Endothelial cell (in vitro differentiated cells): Measurements from ENCODE around the gene PCDH19. TPM values are rescaled to one million over a fixed set of nuclear protein-coding genes. Genes with fewer than 3 reads are reported as not detected.

Experiments
- DNase-seq: peaks from one replicate; pipeline ENCODE4 v3.0.0; 2021; ENCODE audit warnings: low spot score
- H3K27ac Mint-ChIP-seq: one replicate; pipeline ENCODE4 v1.8.0; 2021; ENCODE audit warnings: mixed read lengths, inconsistent platforms; ENCODE audit not compliant: unreplicated experiment
- H3K27me3 Mint-ChIP-seq: one replicate; pipeline ENCODE4 v1.8.0; 2021; ENCODE audit warnings: mild to moderate bottlenecking, moderate library complexity, mixed read lengths, inconsistent platforms; ENCODE audit not compliant: unreplicated experiment
- H3K36me3 Mint-ChIP-seq: one replicate; pipeline ENCODE4 v1.8.0; 2021; ENCODE audit warnings: mild to moderate bottlenecking, low read depth, mixed read lengths, inconsistent platforms; ENCODE audit not compliant: unreplicated experiment
- H3K4me1 Mint-ChIP-seq: one replicate; pipeline ENCODE4 v1.8.0; 2021; ENCODE audit warnings: mild to moderate bottlenecking, mixed read lengths, inconsistent platforms; ENCODE audit not compliant: unreplicated experiment
- H3K4me3 Mint-ChIP-seq: one replicate; pipeline ENCODE4 v1.8.0; 2021; ENCODE audit warnings: mild to moderate bottlenecking, mixed read lengths, inconsistent platforms; ENCODE audit not compliant: unreplicated experiment
- H3K9me3 Mint-ChIP-seq: one replicate; pipeline ENCODE4 v1.8.0; 2021; ENCODE audit warnings: mixed read lengths, inconsistent platforms; ENCODE audit not compliant: unreplicated experiment
- total RNA-seq: library from RNA; stranded (reverse); fragmentation: NEBNext Ultra II Directional; extraction: Animal tissue kit (Norgen Biotek cat#: 25700); gene quantifications from one replicate; pipeline ENCODE4 v1.2.1, GENCODE V29; 2021; ENCODE audit not compliant: unreplicated experiment
- TF ChIP-seq, protein P1 (sequence below): fragments of 200-600 bp; sonication (generic); IDR thresholded peaks from one replicate; pipeline ENCODE4 v1.5.0; 2021; ENCODE audit warnings: antibody characterized with exemption; ENCODE audit not compliant: unreplicated experiment

Gene PCDH19
- total RNA-seq, 1 donor from 2014 or later = 34.9 TPM

DNA sequence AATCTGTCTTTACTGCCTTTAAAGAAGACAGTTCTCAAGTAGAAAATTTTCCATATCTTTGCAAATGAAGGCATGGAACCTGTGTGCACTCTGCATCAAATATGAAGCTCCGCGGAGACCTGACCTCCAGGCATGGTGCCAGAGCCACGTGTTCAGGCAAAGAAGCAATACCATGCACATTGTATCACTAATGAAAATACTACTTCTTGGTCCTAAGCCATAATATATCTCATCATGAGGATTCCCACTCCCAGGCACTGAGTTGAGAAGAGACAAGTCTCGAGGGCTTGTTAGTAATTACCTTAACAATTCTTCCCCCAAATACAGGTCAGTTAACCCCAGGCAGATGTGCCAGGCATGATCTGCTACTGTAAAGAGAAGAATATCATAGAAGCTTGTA lies 56.7 kb downstream of the PCDH19 start:
- no peaks in the 10 kb centered on the region for H3K9me3 Mint-ChIP-seq
- no peaks in the 10 kb centered on the region for H3K27me3 Mint-ChIP-seq
- H3K4me3 Mint-ChIP-seq = no peak overlapping the region
- H3K27ac Mint-ChIP-seq = no peak overlapping the region
- H3K36me3 Mint-ChIP-seq = no peaks in the 10 kb centered on the region
- TF ChIP-seq, protein P1, sequence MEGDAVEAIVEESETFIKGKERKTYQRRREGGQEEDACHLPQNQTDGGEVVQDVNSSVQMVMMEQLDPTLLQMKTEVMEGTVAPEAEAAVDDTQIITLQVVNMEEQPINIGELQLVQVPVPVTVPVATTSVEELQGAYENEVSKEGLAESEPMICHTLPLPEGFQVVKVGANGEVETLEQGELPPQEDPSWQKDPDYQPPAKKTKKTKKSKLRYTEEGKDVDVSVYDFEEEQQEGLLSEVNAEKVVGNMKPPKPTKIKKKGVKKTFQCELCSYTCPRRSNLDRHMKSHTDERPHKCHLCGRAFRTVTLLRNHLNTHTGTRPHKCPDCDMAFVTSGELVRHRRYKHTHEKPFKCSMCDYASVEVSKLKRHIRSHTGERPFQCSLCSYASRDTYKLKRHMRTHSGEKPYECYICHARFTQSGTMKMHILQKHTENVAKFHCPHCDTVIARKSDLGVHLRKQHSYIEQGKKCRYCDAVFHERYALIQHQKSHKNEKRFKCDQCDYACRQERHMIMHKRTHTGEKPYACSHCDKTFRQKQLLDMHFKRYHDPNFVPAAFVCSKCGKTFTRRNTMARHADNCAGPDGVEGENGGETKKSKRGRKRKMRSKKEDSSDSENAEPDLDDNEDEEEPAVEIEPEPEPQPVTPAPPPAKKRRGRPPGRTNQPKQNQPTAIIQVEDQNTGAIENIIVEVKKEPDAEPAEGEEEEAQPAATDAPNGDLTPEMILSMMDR = no peak
- DNase-seq = no peak
- peaks cover 4% of the 10 kb centered on the region for H3K4me1 Mint-ChIP-seq

DNA sequence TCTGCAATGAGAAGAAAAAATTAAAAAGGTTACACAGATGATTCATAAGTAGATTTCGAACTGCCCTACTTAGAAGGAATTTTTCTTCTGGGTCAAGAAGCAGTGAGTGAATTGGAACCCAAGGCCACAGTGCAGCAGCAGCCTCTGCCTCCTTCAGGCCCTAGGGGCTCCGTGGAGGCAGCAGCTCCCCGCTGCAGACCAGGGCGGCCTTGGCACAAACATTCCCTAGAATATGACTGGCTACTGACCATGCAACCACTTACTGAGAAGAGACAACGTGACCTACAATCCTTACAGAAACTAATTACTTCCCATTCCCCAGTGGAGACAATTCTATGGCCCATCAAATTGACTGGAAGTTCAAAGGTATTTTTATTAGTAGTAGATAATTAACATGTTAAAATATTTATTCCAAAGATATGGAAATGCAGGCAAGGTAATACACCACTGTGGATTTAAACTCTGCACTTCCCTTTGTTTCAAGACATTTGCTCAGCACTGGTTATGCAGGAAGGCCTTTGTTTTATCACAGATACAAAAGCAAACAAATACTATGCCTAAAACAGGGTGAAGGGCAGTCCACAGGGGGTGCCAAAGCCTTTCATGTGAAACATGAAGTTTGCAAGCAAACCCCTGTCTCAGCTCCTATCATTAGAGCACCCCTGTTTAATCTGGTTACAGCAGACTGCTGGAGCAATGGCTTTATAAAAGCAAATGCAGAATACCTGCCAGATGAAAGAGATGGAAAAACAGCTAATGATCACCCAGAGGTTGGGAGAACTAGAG lies 59.2 kb downstream of the PCDH19 start:
- peaks cover 1% of the 10 kb centered on the region for H3K27me3 Mint-ChIP-seq
- no peak overlapping the region for H3K4me3 Mint-ChIP-seq
- TF ChIP-seq, protein P1 = no peak
- no peaks in the 10 kb centered on the region for H3K9me3 Mint-ChIP-seq
- H3K36me3 Mint-ChIP-seq = no peaks in the 10 kb centered on the region
- peaks cover 4% of the 10 kb centered on the region for H3K4me1 Mint-ChIP-seq
- no peak overlapping the region for H3K27ac Mint-ChIP-seq
- DNase-seq = no peak

DNA sequence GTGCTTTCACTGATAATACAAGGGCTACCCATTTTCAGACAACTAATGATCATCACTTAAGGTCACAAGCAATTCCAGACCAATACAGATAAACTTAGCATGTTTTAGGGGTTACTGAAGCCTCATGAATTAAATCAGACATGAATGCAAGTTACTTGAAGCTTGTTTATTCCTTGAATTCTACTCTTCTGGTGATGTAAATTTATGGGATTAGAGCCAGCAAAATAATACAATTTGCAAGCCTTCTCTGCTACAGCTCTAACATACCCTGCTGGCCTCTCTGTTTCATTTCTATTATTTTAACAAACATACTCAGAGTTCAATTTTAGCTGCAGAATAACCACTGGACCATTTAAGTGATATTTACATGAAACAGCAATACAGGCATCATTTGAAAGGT lies 60.7 kb downstream of the PCDH19 start:
- Mint-ChIP-seq H3K27me3 (peaks cover 1% of the 10 kb centered on the region), H3K4me1 (peaks cover 4% of the 10 kb centered on the region), H3K27ac (no peak overlapping the region), H3K36me3 (no peaks in the 10 kb centered on the region), H3K9me3 (no peaks in the 10 kb centered on the region), H3K4me3 (no peak overlapping the region)
- TF ChIP-seq, protein P1 = no peak
- no peak for DNase-seq

DNA sequence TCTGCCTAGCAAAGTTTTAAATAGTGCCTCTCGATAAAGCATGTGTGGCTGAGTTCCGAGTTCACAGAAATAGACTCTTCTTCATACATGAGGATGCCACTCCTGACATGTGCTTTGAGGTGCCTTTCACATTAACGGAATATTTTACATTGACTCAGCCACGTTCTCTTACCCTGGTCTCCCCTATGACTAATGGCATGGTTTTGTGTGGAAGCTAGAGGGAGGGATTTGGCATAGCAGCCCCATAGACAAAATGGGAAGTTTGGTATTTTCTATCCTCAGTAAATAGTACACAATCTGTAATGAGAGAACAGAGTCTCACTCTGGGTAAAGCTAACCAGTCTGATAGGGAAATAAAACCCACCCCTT lies 68.9 kb downstream of the PCDH19 start:
- no peaks in the 10 kb centered on the region for H3K36me3 Mint-ChIP-seq
- no peaks in the 10 kb centered on the region for H3K9me3 Mint-ChIP-seq
- no peaks in the 10 kb centered on the region for H3K27me3 Mint-ChIP-seq
- H3K27ac Mint-ChIP-seq = no peak overlapping the region
- TF ChIP-seq, protein P1 = no peak
- no peak for DNase-seq
- no peak overlapping the region for H3K4me3 Mint-ChIP-seq
- no peaks in the 10 kb centered on the region for H3K4me1 Mint-ChIP-seq

DNA sequence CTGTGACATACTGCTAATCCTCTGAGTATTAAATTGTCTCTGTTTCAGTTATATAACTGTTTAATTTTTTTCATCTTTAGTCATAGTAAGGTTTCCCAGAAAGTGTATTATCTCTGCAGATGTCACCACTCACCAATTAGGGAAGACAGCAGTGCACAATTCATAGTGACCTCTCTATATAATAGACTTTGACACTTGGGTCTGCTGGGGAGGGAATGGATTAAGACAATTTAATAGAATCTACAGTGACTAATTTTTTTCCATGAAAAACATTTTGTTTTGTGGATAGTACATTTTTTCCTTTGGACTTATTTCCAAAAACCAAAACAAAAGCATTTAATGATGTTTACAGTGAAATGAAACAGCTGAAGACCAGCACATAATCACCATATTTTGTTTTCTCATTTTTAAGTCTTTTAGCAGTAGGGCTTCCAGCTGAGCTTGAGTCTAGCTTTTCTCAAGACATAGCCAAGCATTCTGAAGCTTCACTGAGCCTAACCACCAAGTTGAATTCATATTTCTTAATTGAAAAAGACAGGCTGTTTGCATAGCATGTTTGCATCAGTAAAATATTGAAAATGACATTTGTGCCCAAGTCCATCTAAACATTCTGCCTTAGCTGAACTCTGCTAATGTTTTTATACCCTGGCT lies 69.5 kb downstream of the PCDH19 start:
- H3K4me1 Mint-ChIP-seq = no peaks in the 10 kb centered on the region
- TF ChIP-seq, protein P1 = no peak
- no peak for DNase-seq
- H3K4me3 Mint-ChIP-seq = no peak overlapping the region
- H3K27ac Mint-ChIP-seq = no peak overlapping the region
- no peaks in the 10 kb centered on the region for H3K27me3 Mint-ChIP-seq
- no peaks in the 10 kb centered on the region for H3K36me3 Mint-ChIP-seq
- H3K9me3 Mint-ChIP-seq = no peaks in the 10 kb centered on the region
